ENCODE measurements around the gene EID1.

The EID1 gene

GRCh38 chr15:48880070-48880634 is 2.2 kb downstream of the EID1 start:
- TF ChIP-seq, protein P1, sequence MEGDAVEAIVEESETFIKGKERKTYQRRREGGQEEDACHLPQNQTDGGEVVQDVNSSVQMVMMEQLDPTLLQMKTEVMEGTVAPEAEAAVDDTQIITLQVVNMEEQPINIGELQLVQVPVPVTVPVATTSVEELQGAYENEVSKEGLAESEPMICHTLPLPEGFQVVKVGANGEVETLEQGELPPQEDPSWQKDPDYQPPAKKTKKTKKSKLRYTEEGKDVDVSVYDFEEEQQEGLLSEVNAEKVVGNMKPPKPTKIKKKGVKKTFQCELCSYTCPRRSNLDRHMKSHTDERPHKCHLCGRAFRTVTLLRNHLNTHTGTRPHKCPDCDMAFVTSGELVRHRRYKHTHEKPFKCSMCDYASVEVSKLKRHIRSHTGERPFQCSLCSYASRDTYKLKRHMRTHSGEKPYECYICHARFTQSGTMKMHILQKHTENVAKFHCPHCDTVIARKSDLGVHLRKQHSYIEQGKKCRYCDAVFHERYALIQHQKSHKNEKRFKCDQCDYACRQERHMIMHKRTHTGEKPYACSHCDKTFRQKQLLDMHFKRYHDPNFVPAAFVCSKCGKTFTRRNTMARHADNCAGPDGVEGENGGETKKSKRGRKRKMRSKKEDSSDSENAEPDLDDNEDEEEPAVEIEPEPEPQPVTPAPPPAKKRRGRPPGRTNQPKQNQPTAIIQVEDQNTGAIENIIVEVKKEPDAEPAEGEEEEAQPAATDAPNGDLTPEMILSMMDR (conservative IDR thresholded peaks at IDR 0.05; ENCODE audit: low read depth, low read length): no peak
- H3K4me3 ChIP-seq (ENCODE audit: low read depth, low read length): no peak overlapping the region

DNA sequence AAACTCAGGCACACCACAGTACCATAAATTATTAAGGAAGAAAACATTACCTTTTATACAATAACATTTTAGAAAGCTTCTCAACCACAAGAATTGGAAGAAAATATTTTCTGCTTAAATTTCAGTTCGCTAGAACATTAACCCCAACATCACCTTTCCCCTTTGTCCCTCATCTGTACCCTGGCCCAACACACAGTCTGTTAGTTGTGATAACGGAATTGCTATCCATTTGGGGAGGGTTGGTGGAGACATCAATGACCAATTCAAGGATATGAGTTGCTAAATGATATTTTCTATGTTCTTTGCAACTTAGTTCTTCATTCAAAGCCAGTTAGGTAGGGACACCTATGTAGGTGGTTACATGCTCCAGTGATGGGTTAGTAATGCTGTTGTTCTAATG is 5.8 kb downstream of the EID1 start:
- TF ChIP-seq, protein P1 (conservative IDR thresholded peaks at IDR 0.05; ENCODE audit: low read depth, low read length): no peak
- DNase-seq (ENCODE audit: low read depth): no peak
- no peak overlapping the region for H3K4me3 ChIP-seq (ENCODE audit: low read depth, low read length)

More at GRCh38 chr15:48880070-48880634, 2.2 kb downstream of the EID1 start:
- no peak for DNase-seq (ENCODE audit: low read depth)

DNA sequence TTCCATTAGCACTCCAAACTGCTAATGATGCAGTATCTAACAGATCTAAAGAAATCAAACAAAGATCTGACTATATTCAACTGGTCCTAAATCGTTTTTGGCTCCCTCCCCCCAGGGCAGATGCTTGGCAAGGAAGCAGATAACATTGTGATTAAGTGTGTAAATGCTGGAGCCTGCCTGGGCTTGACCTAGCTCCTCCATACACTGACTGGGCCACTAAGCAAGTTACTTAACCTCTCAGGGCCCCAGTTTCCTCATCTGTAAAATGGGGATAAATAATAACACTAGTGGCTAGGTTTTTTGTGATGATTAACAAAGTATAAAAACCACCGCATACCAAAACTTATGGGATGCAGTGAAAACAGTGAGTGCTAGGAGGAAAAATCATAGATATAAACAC is 9.2 kb downstream of the EID1 start:
- DNase-seq (ENCODE audit: low read depth): no peak
- TF ChIP-seq, protein P1 (conservative IDR thresholded peaks at IDR 0.05; ENCODE audit: low read depth, low read length): no peak
- no peak overlapping the region for H3K4me3 ChIP-seq (ENCODE audit: low read depth, low read length)

DNA sequence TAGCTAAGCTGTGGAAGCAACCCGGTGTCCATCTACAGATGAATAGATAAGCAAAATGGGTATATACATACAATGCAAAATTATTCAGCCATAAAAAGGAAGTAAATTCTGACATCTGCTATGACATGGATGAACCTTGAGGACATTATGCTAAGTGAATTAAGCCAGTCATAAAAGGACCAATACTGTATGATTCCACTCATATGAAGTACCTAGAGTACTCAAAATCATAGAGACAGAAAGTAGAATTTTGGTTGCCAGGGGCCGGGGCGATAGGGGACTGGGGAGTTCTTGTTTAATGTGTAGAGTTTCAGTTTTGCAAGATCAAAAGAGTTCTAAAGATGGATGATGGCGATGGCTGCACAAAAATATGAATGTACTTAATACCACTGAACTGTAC is 10.3 kb downstream of the EID1 start:
- DNase-seq (ENCODE audit: low read depth): no peak

DNA sequence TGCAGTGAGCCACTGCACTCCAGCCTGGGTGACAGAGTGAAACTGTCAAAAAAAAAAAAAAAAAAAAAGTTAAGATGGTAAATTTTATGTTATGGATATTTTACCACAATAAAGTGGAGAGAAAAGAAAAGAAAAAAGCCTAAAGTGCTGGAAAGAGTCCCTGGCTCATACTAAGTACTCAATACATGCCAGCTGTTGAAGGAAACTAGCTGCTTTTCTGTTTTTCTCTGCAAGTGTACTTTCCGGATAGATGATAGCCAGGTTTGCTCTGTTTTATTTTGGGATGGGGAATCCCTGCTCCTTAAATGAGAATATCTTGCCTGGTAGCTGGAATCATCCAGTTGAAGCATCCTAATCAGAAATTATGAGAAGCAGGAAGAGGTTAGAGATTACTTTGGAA is 10.9 kb downstream of the EID1 start:
- H3K4me3 ChIP-seq (ENCODE audit: low read depth, low read length): no peak overlapping the region
- DNase-seq (ENCODE audit: low read depth): no peak
- TF ChIP-seq, protein P1 (conservative IDR thresholded peaks at IDR 0.05; ENCODE audit: low read depth, low read length): no peak

More for the DNA sequence above, 10.3 kb downstream of the EID1 start:
- TF ChIP-seq, protein P1 (conservative IDR thresholded peaks at IDR 0.05; ENCODE audit: low read depth, low read length): no peak
- H3K4me3 ChIP-seq (ENCODE audit: low read depth, low read length): no peak overlapping the region

DNA sequence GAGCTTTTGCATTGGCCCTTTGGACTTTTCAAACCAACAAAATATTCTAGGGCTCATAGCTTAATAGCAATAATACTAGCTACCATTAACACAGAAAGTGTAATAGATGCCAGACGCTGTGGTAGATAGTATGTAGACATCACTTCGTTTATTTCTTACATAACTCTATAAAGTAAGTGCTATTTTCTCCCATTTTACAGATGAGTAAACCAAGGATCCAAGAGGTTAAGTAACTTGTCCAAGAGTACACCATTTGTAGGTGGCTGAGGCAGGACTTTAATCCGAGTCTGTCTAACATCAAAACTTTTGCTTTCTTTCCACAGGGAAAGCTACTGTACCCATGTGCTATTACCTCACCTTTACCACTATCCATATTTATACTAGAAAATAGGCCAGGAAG is 12.0 kb downstream of the EID1 start:
- TF ChIP-seq, protein P1 (conservative IDR thresholded peaks at IDR 0.05; ENCODE audit: low read depth, low read length): no peak
- H3K4me3 ChIP-seq (ENCODE audit: low read depth, low read length): no peak overlapping the region
- DNase-seq (ENCODE audit: low read depth): no peak

DNA sequence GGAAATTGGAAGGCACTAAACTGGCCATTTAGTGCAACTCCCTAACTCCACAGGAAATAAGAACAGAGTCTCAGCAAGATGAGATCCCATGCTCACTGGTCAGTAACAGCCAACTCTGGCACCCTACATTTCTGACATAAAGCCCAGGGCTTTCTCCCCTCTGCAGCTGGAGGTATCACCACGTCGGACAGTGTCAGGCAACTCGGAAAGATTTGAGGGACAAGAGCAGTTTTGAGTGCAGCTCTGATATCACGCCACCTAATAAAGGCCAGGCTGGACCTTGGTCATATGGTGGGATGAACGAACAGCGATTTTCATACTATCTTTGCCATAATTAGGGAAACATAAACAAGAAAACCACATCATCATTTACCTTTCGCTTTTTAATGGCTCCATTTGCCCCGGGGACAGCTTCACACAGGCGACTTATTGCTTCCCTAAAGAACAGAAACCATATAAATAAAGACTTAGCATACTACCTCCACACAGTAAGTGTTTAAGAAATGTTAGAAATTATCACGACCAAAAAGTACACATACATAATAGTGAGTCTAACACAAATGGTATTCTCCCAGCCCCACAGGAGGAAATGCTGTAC is 12.5 kb downstream of the EID1 start:
- no peak for DNase-seq (ENCODE audit: low read depth)
- TF ChIP-seq, protein P1 (conservative IDR thresholded peaks at IDR 0.05; ENCODE audit: low read depth, low read length): no peak
- no peak overlapping the region for H3K4me3 ChIP-seq (ENCODE audit: low read depth, low read length)
